HG03103 (cell line): ENCODE results near the gene GNAT2.

Source experiments
- ATAC-seq: cut with Tn5 transposase; IDR thresholded peaks from one replicate; pipeline ENCODE4 v1.9.1; 2021; ENCODE audit warnings: low read depth; ENCODE audit not compliant: unreplicated experiment

The GNAT2 gene

DNA sequence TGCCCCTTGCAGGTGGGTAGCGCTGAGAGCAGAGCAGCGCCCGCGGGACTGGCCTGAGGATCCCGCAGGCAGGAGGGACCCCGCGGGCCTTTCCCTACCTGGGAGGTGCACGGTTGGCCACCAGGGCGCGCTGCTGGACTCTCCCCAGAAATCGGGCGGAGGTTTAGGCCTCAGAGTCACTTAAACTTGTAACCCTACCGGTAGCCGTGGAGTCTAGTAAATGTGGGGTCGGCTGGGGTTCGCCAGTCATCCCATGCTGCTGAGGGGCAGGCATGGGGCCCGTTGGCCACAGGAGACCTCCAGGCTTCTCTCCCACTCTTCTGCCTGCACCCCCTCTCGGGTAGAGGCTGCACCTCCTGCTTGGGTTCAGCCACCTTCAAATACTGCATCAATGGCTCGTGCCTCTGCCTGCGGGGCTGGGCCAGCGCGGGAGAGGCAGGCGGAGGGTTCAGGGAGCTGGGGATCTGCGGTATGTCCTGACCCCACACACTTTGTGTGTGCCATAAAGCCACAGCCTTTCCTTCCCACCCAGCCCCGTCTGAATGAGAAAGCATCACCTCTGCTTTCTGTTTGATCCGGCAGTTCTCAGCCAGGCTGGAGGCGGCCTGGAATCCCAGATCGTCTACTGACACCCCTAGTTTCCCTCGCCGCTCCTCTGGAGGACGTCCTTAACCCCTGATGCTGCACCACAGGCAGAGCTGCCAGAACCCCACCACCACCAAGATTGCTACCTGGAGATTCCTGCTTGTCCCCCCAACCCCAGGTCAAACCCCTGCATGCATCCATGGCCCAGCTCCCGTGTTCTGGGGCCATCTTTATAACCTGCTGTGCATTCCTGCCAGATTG lies 24.2 kb upstream of the GNAT2 start:
- ATAC-seq = peak; percentile 69

DNA sequence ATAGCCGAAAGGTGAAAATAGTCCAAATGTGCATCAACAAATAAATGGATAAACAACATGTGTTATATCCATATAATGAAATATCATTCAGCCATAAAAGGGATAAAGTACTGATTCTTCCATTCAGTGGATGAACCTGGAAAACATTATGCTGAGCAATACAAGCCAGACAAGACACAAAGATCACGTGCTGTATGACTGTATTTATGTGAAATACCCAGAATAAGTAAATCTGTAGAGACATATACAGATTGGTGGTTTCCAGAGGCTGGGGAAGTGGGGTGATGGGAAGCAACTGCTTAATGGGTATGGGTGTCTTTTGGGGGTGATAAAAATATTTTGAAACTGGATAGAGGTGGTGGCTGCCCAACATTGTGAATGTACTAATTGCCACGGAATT lies 23.2 kb upstream of the GNAT2 start:
- no peak for ATAC-seq

DNA sequence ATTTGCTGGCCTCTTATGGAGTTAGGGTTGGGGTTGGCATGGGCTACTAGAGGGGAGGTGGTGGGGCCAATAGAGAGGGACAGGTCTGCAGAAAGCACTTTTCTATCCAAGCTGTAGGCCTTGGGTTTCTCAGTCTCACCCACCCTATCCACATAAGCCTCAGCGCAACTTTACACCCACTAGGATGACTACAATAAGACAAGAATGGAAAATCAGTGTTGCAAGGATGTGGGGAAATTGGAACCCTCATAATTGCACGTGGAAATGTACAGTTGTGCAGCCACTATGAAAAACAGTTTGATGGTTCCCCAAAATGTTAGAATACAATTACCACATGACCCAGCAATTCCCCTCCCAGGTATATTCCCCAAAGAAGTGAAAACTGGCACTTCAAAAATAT lies 22.4 kb upstream of the GNAT2 start:
- no peak for ATAC-seq

DNA sequence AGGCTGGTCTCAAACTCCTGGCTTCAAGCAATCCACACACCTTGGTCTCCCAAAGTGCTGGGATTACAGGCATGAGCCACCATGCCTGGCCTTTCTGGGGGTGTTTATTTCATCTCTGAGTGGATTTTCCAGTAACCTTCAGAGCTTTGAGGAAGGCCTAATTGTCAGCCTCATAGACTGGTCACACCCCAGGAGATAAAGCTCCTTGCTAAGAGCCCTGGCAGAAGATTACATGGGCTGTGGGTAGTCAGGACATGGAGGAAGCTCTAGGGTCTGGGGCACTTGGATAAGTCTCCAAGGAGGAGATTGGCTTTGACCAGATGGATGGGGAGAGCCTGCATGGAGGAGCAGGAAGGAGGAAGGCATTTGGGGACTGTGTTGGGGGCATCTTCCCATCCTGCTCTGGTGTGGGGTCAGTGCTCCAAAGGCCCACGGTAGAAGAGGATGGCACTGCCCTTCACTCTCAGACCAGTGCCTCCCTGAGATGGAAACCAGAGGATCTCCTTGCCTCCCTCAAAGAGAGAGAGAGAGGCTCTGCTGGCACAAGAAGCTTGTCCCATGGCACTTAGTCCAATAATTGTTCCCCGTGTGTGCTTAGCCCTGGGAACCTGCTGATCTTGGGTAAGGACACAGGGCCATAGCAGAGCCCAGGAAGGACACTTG lies 21.8 kb upstream of the GNAT2 start:
- ATAC-seq = no peak

DNA sequence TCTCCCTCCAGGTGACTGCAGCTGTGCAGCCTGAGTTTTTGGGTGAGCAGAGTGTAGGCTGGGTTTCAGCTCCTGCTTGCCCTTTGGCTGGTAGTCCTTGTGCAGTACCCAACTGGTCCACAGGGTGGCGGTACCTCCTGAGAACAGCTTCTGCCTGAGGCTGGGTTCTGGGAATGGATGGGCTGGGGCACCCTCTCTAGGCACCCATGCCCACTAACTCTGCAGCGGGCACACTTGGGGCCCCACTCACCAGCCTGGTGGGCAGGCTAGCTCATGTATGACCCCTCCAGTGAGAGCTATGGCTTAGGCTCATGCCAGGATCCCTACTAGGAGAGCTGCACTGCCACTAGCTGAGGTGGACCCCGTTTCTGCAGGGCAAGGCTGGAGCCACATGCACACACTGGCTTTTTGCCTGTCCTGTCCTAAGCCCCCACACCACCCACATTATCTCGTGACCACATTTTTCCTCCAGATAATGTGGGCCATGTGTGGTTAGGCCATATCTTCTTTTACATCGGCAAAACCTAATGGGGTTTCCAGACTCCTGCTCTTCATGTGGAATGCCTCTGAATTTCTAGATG lies 21.0 kb upstream of the GNAT2 start:
- no peak for ATAC-seq

DNA sequence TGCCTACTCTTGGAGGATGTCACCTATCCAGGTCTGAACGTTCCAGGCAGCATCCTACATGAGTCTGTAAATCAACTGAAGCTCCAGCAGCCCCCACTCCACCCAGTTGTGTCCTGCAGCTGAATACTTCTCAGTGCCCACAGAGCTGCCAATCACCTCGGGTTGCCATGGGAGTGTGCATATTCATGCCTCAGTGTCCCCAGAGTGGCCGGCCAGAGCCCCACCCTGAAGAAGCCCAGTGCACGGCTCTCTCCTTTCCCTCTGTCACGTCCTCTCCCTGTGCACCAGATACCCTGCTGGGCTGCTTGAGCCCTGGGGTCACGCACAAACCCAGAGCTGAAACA lies 20.4 kb upstream of the GNAT2 start:
- no peak for ATAC-seq

DNA sequence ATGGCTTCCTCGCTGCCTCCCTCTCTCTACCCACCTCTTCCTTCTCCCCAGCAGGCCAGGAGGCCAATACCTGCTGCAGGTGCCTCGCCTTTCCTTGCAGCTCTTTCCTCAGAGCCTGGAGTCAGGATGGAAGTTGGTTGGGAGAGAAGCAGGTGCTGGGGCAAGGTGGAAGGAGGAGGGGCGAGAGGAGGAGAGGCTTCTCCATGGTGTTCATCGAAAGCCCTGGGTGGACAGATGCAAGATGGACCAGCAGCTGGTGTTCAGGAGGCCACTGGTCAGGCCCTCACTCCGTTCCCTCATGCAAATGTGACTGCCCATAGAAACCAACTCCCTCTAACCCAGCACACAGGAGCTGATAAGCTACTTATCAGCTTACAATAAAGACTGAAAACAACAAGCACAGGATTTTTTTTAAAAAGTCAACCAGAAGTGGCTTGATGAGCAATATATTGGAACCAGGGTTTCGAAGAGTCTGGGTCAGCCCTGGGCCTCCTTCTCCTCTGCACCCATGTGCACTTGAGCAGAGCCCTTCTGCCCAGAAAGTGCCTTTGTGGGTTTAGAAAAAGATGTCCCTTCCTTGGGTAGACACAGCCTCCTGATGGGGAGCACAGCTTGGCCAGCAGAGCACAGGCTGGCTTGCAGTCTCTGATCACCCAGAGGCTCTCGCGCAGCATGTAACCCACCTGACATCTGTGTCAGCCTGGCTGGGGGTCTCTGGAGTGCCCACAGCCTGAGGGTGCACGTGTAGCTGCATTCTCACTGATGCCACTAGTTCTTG lies 19.8 kb upstream of the GNAT2 start:
- no peak for ATAC-seq

DNA sequence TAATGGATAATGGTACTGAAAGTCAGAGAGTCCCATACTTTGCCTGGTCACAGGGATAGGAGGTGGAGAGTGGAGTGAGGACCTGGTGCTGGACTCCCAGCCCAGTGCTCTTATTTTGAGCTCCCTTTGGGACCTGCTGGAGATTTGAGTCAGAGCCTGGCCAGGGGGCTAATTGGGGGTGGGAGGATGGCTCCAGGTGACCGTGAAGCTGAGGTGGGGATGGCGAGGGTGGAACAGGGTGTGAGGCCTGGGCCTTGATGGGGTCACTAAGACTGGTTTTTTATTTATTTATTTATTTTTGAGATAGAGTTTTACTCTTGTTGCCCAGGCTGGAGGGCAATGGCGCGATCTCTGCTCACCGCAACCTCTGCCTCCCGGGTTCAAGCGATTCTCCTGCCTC lies 18.0 kb upstream of the GNAT2 start:
- ATAC-seq = no peak

DNA sequence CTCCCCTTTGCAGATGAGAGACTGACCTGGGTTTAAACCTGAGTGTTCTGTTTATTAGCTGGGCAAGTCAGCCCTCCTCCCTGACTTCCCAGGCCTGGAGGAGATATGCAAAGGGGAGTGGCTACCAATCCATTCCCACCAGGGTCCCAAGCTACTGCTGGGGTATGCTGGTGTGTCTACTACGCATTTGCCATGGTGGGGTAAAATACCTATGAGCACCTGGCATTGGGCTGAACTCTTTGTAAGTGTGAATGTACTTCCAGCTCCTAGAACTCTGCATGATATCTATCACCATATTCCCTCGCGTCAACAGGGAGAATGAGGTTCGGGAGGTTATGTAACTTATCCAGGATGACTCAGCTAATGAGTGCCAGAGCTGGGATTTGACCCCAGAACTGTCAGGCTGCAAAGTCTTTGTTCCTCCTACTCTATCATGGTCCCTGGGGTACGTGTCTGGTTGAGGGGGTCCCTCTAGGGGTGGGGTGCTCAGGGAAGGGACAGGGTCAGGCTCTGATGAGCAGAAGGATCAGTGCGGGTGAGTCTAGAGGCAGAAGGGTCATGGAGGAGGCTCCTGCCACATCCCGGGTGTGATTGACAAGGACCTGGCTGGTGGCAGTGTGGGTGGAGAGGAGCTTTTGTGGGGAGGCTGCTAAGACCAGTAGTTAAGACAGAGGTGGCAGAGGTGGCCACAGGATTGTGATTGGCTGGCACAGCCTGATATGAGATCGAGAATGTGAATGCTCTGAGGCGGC lies 17.0 kb upstream of the GNAT2 start:
- no peak for ATAC-seq

DNA sequence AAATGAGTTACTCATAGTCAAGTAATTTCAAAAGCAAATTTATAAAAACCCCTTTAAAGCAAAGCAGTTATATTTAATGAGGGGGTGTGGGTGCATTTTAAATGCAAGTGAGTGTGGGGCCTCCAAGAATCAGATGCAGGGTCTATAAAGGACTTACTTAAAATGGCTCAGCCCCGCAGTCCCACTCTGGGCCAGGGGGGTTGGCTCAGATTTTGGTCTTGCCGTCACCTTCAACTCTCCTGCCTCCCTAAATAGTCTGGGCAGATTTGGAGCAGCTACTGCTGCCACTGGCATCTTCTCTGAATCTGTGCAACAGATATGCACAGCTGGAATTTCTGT lies 16.4 kb upstream of the GNAT2 start:
- no peak for ATAC-seq

DNA sequence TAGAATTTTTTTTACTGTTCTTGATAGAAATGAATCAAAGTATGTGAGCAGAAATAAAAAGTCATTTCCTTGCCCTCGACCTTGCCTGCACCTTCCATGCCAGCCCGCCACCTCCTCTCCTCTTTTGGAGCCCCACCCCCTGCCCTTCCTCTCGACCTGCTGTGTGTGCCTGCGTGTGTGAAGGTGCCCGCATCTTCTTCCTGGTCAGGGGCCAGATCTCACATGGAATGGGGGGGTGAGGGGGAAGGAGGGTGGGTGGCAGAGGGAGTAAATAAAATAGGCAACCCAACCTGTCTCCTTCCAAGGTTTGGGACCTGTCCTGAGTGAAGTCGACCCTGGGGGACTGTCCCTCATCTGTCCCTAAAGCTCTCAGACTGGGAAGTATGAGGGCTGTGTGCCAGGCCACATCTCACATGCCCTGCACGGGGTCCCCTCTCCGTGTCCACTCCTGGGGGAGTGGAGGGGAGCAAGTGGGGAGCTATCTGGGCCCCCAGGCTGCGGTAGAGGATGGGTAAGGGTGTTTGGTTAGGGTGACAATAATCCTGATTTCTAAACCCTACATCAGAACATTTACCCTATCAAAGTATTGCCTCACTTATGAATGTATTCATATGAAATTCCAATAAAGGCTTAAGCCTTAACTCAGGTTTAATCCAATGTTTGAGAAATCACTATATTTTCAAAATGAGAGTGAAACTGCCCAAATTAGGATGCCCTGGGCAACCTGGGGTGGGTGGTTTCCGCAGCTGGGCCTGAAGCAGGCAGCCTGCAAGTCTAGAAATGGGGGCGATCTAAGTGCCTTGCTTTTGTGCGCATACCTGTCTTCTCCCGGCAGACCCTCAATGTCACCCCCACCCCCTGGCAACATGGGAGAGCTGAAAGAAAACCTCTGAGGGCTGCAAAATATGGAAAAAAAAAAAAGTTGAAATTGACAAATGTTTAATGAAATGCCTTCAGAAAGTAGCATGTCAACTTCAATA lies 15.6 kb upstream of the GNAT2 start:
- no peak for ATAC-seq

DNA sequence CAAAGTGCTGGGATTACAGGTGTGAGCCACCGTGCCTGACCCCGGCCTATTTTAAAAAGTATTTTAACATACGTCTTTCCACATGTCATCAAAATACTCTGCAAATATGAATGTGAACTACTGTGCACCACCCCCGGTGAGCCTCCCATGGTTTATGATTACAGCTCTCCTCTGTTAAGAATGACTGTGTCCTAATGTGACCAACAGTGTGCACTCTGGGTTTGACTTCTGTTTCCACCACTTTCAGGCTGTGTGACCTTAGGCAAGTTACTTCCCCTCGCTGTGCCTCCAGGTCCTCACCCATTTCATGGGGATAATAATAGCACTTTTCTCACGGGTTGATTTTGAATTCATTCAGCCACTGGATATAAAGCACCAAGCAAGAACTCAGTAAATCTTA lies 14.9 kb upstream of the GNAT2 start:
- ATAC-seq = no peak

DNA sequence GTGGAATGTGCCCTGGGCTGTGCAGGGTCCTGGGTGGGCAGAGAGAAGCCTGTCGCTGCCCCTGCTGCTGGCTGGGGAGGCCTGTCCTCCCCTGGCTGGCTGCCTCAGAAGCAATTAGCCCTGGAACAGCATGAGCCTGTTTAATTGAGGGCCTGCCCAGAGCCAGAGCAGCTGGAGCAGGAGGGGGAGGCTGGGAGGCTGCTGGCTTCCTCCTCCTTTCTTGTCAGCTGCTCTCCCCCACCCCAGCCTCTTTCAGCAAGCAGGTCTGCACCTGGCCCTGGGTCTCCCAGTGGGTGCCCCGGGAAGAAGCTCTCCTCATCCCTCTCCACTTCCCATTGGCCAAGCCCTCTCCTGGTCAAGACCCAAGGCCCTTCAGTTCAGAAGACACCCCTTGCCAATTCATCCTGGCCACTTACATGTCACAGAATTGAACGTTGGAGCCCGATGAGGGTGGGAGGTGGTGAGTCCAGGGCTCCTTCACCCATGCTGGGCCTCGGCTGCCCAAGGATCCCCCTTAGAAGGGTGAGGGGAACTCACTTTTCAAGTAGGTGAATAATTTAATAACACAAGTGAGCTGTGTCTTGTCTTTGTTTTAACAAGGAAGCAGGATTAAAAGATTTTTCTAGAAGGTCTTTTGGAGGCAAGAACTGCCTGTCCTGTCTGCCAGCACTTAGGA lies 13.4 kb upstream of the GNAT2 start:
- ATAC-seq = no peak

DNA sequence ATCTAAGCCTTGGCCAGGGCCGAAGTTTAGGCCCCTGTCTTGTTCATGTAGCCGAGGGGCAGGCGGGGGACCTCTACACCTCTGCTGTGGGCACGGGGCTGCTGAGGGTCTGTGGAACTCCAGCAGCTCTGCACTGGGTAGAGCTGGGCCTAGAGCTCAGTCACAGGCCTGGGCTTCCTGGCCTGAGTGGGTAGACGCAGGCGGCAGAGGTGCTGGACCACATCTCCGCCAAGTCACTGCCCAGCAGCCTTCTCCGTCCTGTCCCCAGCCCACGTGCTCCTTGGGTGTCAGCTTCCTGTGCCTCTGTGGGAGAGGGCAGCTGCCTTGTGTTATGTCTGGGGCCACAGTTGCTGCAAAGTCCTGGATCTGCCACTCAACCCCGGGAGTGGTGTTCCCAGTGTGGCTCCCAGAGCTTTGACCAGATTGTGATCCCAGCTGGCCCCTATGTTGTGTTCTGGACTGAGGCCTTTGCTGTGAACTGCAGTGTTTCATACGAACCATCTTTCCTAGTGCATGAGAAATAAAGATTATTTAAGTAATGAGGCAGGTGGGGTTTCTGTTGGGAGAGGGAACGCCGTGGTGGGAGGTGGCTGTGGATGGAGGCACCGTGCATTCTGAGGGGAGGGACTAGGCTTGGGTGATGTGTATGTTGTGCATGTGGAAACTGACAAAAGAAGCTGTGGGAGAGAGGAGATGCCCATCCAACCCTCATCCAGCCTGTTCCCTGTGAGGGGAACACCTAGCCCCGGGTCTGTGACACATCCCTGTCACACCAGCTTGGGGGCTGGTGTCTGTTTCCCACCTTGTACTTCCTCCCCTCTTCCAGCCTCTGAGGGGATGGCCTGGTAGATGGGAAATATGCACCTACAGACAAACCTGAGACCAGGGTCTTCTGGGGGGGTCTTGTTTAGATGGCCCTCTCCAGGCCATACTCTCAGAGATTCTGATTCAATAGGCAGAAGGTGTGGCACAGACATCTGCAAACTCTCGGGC lies 12.4 kb upstream of the GNAT2 start:
- ATAC-seq = no peak

DNA sequence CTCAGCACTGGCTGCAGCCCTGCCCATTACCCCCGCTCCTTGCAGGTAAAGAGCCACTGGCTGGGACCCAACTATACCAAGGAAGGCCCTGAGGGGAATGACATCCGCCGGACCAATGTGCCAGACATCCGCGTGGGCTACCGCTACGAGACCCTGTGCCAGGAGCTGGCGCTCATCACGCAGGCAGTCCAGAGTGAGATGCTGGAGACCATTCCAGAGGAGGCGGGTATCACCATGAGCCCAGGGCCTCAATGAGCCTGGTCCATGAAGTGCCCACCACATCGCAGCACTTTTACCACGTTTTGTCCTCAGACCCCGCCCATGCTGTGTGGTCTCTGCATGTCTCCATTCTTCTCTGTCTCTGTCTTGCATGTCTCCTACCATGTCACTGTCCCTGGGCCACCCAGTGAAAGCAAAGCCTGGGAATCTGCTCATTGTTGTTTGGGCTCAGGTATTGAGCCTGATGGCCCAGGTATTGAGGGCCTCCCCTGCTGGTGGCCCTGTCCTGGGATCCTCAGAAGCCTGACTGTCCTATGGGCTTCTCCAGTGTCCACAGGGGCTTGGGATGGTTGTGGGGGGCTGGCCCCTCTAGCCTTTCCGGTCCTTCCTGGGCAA lies 11.6 kb upstream of the GNAT2 start:
- no peak for ATAC-seq

DNA sequence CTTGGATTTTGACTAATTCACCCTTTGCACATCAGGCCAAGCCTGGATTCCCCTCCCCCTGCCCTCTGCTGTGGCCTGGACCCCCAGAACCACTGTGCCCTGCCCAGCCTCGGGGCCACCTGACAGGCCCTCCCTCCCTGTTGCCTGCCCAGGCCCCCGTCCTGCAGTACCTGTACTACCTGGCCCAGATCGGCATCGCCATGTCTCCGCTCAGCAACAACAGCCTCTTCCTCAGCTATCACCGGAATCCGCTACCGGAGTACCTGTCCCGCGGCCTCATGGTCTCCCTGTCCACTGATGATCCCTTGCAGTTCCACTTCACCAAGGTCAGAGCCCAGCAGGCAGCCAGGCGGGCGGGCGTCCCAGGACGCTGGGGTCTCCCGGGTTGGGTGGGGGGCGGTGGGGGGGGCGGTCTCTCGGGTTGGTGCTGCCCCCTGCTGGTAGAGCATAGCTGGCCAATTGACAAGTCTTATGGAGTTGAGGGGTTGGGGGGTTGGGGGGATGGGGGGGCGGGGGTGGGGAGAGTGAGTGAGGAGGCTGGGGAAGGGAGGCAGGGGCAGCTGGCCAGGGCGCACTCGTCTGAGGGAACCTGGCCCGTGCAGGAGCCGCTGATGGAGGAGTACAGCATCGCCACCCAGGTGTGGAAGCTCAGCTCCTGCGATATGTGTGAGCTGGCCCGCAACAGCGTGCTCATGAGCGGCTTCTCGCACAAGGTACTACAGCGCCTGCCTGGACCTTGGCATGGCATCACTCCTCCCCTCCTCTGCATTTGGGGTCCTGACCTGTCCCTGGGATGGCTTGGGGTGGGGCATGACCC lies 10.9 kb upstream of the GNAT2 start:
- no peak for ATAC-seq
